DMS53 (cell line): ENCODE results near the gene TMEM63A.
"Not testable (repeated sequence)": the region's sequence is repeated elsewhere in the genome, so short reads cannot be mapped to it uniquely, and the experiment has no call there.

ENCODE experiments used
- DNase-seq: peaks from one replicate; lab custom pipeline; 2025; lab: John Stamatoyannopoulos, UW

TMEM63A gene

DNA sequence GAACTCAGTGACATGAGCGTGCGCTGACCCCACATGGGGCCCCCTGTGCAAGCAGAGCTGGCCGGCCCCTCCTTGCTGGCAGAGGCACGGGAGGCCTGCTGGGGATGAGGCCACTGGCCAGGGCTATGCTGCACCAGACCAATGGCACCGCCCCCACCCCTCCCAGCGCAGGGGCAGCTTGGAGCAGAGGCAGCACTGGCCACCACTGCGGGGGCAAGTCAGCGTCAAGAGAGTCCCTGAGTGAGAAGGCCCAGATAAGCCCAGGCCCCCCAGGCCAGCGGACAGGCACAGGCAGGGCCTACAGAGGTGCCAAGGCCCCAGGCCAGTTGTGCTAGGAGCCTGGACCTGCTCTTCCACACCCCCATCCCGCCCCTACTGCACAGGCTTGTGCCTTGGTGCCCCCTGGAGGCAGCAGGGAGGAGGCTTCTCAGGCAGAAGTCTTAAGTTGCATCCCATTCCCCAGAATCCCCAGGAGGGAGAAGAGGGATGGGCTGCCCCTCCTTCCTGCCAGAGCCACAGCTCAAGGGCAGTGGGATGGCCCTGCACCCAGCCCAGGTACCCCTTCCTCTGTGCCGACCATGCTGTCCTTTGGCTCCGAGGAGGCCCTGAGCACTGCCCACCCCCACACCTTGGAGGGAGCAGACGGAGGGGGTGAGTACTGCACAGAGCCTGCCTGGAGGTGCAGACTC, 36.5 kb downstream of the TMEM63A start:
- DNase-seq: peak; percentile 81

DNA sequence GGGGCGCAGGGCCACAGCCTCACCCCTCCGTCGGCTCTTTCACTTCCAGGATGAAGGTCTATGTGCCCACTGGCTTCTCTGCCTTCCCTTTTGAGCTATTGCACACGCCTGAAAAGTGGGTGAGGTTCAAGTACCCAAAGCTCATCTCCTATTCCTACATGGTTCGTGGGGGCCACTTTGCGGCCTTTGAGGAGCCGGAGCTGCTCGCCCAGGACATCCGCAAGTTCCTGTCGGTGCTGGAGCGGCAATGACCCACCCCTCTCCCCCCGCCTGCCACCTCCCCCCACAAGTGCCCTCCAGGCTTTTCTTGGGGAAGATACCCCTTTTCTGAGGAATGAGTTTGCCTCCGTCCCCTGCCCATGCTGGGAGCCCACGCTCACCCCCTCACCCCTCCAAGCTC, 37.1 kb downstream of the TMEM63A start:
- DNase-seq: no peak

DNA sequence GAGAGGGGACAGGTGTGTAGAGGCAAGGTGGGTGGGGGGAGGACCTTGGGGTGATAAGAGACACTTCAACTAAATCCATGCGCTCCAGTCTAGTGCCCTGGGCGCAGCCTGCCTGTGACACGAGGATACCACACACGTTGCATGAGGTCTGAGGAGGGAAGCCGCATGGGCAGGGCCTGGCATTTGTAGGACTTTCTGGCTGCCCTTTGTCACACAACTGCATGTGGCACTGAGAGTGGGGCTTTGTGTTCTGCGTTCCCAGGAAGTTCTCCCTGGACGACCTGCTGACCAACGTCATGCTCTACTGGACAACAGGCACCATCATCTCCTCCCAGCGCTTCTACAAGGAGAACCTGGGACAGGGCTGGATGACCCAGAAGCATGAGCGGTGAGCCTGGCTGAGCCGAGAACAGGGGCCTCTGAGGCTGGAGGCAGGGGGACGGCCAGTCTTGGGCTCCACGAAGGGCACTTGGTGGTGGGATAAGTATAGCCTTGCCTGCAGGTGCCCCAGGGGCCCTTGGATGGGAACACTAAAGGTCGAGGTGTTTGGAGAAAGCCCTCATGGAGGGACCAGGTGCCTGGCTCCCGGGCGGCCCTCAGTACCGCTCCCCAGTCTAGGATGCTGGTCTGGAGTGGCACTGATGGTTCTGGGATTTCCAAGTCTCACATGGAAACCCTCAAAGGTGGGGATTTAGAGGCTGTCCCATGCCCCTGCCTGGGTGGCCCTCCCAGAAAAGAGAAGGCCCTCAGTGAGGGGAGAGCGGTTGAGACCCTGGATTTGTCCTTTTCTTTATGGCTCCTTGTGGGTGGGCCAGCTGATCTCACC, 37.7 kb downstream of the TMEM63A start:
- DNase-seq: peak; percentile 16

DNA sequence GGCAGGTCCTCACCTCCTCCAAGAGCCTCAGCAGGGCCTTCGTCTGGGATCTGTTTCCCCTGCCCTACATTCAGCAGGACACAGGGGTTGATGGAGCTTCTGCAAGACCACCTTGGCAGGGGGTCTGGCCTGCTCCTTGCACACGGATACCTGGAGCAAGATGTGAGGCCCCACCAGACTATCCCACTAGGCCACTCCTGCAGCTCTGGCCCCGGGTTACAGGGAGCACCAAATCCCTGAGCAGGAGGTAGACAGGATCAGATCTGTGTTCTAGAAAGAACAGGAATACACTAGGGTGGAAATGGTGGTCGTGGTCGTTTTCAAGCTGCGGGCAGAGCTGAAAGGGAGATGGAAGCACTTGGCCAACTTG, 38.8 kb downstream of the TMEM63A start:
- no peak for DNase-seq

DNA sequence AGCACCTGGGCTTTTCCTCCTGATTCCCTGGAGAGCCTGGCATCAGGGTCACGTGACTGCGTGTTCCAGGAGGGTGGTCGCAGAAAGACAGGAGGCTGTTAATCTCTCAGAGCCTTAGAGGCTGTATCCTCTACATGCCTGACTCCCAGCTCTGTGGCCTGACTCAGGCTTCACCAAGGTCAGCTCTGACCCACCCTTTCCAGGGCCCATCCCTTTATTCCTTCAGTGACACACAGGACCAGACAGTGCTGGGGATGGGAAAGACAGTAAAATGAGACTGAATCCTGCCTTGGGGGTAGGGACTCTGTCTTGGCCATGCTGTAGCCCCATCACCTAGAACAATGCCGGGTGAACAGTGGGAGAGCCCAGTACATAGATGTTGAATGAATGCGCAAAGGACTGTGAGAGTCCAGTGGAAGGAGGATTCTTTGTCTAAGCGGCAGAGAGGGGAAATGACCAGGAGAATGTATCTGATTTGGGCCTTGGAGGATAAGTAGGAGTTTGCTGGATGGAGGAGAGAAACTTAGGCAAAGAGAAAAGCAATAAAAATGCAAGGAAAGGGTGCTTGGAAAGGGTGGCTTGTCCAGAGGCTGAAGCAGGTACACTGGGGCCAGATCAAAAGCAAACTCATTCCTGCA, 39.3 kb downstream of the TMEM63A start:
- DNase-seq: peak; percentile 16

DNA sequence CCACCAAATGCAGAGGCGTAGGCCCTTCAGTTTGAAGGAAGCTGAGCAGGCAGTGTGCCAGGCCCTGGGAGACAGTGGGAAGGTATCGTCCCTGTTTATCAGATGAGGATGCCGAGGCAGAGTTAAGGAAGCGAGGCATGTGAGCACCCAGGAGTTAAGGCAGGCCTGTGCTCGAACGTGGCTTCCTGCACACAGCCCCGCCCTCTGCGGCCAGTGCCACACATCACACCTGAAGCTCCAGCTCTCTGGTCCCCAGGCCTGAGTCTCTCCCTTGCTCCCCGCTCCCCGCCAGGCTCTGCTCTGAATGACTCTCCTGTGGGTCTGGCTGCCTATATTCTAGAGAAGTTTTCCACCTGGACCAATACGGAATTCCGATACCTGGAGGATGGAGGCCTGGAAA, 40.1 kb downstream of the TMEM63A start:
- DNase-seq: peak; percentile 34

DNA sequence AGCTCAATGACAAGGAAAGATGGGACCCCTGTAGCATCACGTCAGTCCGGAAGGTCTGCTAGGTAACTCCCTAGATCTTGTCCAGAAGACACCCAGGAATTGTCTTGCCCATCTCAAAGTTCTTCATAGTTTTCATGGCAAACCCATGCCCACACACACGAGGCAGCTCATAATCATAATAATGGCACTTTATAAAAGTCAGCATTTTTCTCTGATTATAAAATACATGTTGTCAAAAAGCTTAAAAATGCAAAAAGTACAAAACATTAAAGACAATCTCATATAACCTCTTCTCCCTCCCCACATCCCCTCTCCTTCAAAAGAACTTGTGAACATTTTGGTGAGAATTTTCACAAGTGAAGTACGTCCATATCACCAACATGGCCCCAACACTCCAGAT, 41.5 kb downstream of the TMEM63A start:
- no peak for DNase-seq

DNA sequence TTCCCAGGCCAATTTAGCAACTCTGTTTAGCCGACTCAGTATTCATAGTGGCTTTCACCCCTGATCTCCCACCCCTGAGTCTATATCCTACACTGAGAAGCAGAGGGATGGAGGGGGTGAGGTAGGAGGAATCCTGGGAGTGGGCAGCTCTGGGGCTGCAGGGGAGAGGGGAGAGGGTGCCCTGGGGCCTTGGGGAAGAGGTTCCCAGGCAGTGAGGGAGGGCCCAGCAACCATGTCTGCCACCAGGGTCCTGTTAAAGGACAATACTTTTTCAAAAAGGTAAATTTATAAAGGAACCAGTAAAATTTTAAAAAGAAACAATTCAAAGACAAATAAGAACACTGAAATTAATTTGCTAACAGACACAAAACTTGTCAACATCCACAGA, 42.0 kb downstream of the TMEM63A start:
- no peak for DNase-seq

DNA sequence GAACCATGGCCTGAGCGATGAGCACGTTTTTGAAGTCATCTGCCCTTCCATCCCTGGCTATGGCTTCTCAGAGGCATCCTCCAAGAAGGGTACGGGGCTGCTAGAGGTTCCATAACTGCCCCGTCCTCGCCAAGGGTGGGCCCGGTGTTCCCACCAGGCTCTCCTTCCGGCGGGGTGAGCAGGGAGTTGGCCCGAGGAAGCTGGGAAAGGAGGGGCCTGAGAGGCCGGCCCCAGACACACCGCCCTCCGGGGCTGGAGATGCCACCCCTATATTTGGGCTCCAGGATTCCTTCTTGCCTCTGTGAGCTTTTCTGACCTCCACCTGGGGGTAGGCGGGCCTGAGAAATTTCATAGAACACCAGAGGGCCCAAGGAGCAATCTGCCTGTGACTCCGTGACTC, 43.4 kb downstream of the TMEM63A start:
- no peak for DNase-seq

DNA sequence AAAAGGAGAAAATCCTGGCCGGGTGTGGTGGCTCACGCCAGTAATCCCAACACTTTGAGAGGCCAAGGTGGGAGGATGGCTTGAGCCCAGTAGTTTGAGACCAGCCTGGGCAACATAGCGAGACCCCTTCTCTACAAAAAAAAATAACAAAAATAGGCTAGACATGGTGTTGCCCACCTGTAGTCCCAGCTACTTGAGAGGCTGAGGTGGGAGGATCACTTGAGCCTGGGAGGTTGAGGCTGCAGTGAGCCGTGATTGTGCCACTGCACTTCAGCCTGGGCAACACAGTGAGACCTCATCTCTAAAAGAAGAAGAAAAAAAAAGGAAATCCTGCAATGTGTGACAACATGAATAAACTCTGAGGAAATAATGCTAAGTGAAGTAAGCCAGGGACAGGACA, 45.9 kb downstream of the TMEM63A start:
- not testable (repeated sequence) for DNase-seq

DNA sequence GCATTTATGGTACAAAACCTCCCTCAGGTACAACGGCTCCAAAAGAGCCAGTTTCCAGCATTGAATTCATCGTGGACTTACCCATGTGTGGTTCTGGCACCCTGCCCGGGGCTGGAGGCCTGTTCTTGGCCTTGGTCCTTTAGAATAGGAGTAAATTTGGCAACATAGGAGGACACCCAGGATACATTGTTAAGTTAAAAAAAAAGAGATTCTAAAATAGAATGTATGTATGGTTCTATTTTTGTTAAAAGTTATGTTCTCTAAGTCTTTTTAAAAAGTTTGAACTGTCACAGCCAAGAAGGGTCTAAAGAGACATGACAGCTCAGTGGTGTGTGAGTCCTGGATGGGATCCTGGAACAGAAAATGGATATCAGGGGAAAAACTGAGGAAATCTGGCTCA, 46.3 kb downstream of the TMEM63A start:
- DNase-seq: no peak

DNA sequence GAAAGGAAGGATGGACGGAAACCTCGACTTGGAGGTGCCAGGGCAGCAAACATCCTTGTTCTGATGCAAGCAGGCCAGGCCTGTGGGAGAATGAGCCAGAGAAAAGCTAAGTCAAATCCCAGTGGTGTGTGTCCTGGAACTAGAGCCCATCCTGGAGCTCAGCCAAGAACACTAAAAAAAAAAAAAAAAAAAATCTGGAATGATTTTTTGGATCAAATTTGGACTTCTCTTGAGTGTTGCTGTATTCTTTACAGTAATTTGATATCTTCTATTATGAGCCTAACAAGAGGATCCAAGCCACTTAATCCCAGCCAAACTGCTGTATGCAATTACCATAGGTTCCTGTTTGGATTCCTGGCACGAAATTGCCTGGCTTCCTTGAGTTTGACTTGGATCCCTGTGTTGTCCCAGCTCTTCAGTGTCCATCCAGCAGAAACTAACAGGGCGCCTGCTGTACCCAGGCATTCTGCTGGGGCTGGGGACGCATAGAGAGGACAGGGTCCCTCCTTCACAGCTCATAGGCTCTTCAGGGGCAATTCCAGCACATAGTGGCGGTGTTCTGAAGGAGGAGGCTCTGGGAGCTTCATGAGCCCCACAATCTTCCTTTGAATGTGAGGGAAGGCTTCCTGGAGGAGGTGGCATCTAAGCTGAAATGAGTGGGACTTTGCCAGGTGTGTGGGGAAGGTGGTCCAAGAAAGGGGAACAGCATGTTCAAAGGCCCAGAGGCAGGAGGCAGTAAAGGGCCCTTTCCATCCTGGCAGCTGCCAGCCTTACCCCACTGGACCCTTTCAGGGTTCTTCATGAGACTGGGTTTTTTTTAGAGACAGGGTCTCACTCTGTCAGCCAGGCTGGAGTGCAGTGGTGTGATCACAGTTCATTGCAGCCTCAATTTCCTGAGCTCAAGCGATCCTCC, 47.5 kb downstream of the TMEM63A start:
- DNase-seq: peak; percentile 50

DNA sequence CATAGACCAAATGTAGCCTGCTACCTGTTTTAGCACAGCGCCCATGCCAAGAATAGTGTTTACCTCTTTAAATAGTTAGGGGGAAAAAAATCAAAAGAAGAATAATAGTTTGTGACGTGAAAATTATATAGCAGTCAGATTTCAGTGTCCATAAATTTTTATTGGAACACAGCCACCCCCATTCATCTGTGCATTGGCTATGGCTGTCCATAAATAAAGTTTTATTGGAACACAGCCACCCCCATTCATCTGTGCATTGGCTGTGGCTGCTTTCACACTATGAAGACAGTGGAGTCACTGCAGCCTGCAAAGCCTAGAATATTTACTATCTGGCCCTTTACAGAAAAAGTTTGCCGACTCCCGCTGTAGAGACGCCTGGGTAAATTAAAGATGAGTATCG, 51.3 kb downstream of the TMEM63A start:
- DNase-seq: no peak

DNA sequence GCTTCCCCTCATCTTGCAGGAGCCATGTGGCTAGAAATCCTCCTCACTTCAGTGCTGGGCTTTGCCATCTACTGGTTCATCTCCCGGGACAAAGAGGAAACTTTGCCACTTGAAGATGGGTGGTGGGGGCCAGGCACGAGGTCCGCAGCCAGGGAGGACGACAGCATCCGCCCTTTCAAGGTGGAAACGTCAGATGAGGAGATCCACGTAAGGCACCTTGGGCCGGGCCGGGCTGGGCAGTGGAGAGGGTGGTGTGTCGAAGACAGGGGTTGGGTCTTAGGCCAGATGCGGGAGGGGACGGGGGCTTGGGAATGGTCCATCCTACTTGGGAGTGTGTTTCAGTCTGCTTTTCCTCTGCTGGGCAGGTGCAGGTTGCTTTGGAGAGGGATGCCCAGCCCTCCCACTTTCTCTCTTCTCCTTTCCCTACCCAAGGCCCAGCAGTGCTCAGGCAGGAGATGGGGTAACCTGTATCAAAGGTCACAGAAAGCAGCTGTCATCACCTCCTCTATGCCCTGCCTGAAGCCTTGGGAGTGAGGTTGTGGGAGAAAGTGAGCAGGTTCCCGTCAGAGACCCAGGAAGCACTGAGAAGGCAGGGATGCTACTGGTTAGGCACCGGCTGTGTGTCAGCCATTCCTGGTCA, 53.4 kb downstream of the TMEM63A start:
- no peak for DNase-seq

DNA sequence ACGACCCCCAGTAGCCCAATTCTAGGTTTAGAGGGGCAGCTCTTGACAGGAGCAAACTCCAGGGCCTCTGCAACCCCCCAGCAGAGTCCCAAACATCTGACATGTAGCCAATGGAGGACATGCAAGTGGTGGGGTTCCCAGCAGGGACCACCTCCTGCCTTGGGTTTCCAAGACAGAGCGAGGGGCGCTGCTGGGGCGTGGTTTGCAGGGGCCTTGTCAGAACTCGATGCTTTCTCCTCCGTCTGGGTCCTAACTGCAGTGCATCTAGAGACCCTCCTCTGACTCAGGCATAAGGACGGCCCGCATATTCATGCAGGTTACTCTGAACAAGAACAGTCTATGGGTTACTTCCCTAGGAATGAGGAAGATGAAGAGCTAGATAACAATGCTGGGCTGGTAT, 55.1 kb downstream of the TMEM63A start:
- DNase-seq: no peak

DNA sequence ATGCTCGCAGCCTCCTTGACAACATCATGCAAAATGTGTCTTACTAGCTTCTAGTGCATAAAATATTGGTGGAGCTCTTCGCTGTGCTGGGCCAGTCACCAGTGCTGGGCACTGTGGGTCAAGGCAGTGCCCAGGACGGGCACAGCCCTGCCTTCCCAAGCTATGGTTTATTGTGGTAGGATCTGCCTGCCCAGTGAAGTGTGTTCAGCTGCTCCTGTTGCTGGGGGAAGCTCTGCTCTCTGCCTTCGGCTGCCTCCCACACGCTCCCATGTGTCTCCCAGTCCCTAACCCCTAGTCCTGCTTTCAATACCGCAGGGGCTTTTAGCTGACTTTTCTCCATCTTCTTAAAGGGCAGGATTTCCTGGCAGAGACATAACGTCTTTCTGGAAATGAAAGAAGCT, 56.6 kb downstream of the TMEM63A start:
- no peak for DNase-seq

DNA sequence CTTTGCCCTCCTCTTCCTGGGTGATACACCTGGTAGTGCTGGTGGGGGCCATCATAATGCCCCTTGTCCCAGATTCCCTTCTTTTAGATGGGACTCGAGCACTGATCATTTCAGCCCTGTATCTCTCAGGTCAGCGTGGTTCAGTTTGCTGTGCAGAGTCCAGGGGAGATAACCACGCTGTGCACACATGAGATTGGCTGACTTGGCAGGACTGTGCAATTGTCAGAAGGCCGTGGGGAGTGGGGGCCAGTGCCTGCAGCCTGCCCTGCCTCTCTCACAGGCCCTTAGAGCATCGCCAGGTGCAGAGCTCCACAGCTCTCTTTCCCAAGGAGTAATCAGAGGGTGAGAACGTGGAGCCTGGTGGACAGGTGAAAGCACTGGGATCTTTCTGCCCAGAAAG, 57.1 kb downstream of the TMEM63A start:
- peak; percentile 9 for DNase-seq

DNA sequence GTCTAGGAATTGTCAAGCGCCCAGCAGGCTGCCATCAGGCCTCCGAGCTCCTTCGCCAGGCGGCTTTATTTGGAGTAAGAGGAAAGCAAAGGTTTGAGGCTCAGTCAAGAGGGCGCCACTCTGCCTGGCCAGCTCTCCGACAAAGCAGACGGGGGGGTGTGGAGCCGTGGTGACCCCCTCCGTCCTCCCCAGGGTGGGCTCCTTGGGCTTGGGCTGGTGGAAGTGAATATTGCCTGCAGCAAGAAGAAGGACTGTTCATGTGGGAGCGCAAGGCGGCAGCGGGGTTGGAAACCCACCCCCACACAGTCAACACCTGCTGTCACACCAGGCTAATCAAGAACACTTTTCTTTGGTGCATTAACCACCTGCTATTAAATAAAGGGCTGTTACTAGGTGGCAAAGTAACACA, 57.6 kb downstream of the TMEM63A start:
- DNase-seq: no peak

DNA sequence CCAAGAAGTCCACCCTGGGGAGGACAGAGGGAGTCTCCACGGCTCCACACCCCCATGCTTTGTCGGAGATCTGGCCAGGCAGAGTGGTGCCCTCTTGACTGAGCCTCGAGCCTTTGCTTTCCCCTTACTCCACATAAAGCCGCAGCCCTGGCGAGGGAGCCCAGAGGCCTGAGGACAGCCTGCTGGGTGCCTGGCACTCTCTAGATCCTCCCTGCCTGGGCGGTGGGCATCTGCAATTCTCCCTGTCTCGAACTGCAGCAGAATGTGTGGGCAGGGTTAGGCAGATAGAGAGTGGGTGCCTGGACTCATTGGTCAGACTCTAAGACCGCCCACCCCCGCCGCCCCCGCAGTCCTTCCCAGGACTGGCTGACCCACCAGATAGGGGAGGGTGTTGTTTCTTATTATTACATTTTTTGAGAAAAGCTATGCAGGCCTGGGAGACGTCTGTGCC, 58.3 kb downstream of the TMEM63A start:
- no peak for DNase-seq

DNA sequence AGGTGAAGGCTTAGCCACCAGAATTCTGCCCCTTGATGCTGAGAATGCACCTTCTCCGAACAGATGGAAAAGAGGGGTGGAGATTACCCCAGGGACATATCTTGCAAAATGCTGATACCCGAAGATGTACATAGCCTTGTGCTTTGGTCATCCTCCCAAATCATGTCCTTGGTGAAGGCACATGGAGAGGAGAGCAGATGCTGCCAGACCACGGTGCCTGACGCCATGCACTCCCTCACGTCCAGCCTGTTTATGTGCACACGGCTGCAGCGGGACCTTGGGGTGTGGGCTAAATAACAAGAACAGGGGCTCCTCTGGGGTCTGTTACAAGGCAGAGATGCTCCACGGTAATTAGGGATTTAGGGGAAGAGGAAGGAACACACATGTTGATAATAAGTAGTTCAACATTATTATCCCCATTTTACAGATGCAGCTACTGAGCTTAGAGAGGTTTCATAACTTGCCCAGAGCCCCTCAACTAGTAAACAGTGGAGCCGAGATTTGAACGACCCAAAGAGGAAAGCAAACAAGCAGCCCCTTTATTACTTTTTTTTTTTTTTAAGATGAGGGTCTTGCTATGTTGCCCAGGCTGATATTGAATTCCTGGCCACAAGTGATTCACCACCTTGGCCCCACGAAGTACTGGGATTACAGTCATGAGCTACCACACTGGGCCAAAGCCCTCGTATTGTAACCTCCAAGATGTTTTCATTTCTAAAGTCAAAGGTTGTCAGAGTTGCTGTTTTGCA, 59.4 kb downstream of the TMEM63A start:
- no peak for DNase-seq
